HEK293T (cell line): ENCODE results near the gene JAK1.

ENCODE experiments used
- CTCF ChIA-PET: fragments of 350-600 bp; formaldehyde crosslinking; extraction: SDS; loops from one replicate; lab custom pipeline; 2021; ENCODE audit warnings: antibody characterized with exemption, inconsistent platforms; lab: Yijun Ruan, JAX
- POLR2A ChIA-PET: fragments of 350-600 bp; formaldehyde crosslinking; extraction: SDS; loops from one replicate; lab custom pipeline; 2020; ENCODE audit warnings: antibody characterized with exemption, inconsistent platforms; lab: Yijun Ruan, JAX
- DNase-seq: peaks from one replicate; pipeline ENCODE4 v3.0.0; 2012; ENCODE audit warnings: mixed read lengths; ENCODE audit errors: extremely low spot score
- ARNT ChIP-seq: fragments of 450-650 bp; IDR thresholded peaks from 2 replicates; pipeline ENCODE4 v1.6.1; 2017; ENCODE audit warnings: mild to moderate bottlenecking
- BHLHE40 ChIP-seq: fragments of 450-650 bp; IDR thresholded peaks from 2 replicates; pipeline ENCODE4 v1.6.1; 2016; ENCODE audit warnings: mild to moderate bottlenecking, moderate library complexity, borderline replicate concordance
- CTBP1 ChIP-seq: fragments of 450-650 bp; IDR thresholded peaks from 2 replicates; pipeline ENCODE4 v1.6.1; 2016; ENCODE audit warnings: borderline replicate concordance
- ELF4 ChIP-seq: fragments of 450-650 bp; IDR thresholded peaks from 2 replicates; pipeline ENCODE4 v1.6.1; 2017; ENCODE audit warnings: antibody characterized with exemption
- FOXA1 ChIP-seq: fragments of 450-650 bp; IDR thresholded peaks from 2 replicates; pipeline ENCODE4 v1.6.1; 2016; ENCODE audit warnings: mild to moderate bottlenecking
- FOXK2 ChIP-seq: fragments of 450-650 bp; IDR thresholded peaks from 2 replicates; pipeline ENCODE4 v1.6.1; 2016; ENCODE audit warnings: mild to moderate bottlenecking
- FOXM1 ChIP-seq: fragments of 450-650 bp; IDR thresholded peaks from 2 replicates; pipeline ENCODE4 v1.6.1; 2017; ENCODE audit warnings: mild to moderate bottlenecking, borderline replicate concordance
- HDGF ChIP-seq: fragments of 450-650 bp; IDR thresholded peaks from 2 replicates; pipeline ENCODE4 v1.6.1; 2017; ENCODE audit warnings: antibody characterized with exemption, borderline replicate concordance
- L3MBTL2 ChIP-seq: fragments of 450-650 bp; conservative IDR thresholded peaks from 2 replicates; pipeline ENCODE4 v1.6.1; 2016; ENCODE audit warnings: mild to moderate bottlenecking
- LEF1 ChIP-seq: fragments of 450-650 bp; IDR thresholded peaks from 2 replicates; pipeline ENCODE4 v1.6.1; 2017; ENCODE audit warnings: mild to moderate bottlenecking, borderline replicate concordance
- NFRKB ChIP-seq: fragments of 450-650 bp; IDR thresholded peaks from 2 replicates; pipeline ENCODE4 v1.6.1; 2016; ENCODE audit warnings: mild to moderate bottlenecking, moderate library complexity
- PKNOX1 ChIP-seq: fragments of 450-650 bp; IDR thresholded peaks from 2 replicates; pipeline ENCODE4 v1.6.1; 2016
- SP1 ChIP-seq: fragments of 450-650 bp; IDR thresholded peaks from 2 replicates; pipeline ENCODE4 v1.6.1; 2017
- SUZ12 ChIP-seq: fragments of 450-650 bp; IDR thresholded peaks from 2 replicates; pipeline ENCODE4 v1.6.1; 2016; ENCODE audit warnings: mild to moderate bottlenecking
- TARDBP ChIP-seq: fragments of 450-650 bp; IDR thresholded peaks from 2 replicates; pipeline ENCODE4 v1.6.1; 2016
- ZNF384 ChIP-seq: fragments of 450-650 bp; IDR thresholded peaks from 2 replicates; pipeline ENCODE4 v1.6.1; 2016

JAK1 gene

GRCh38 chr1:64892576-64893573 is 73.5 kb downstream of the JAK1 start:
- ChIA-PET POLR2A (no interaction called here), CTCF (interaction anchor here (0.5 to 1.0 kb wide), 2 partner anchors 15 to 238 kb away, joined by 3 read pairs; no protein-coding TSS in a partner anchor)
- DNase-seq: no peak
- no peak for TF ChIP-seq FOXK2
- no peak for TF ChIP-seq ARNT
- no peak for TF ChIP-seq HDGF
- TF ChIP-seq ELF4: no peak
- TF ChIP-seq TARDBP: no peak
- TF ChIP-seq BHLHE40: no peak
- no peak for TF ChIP-seq SUZ12
- no peak for TF ChIP-seq LEF1
- TF ChIP-seq FOXM1: no peak
- no peak for TF ChIP-seq L3MBTL2
- no peak for TF ChIP-seq FOXA1
- no peak for TF ChIP-seq SP1
- TF ChIP-seq CTBP1: no peak
- TF ChIP-seq NFRKB: no peak
- no peak for TF ChIP-seq ZNF384
- no peak for TF ChIP-seq PKNOX1

- CTCF ChIA-PET: no interaction called here
- POLR2A ChIA-PET: no interaction called here
- no peak for TF ChIP-seq TARDBP
- TF ChIP-seq BHLHE40: no peak
- no peak for TF ChIP-seq SP1
- no peak for TF ChIP-seq ZNF384
- TF ChIP-seq NFRKB: no peak
- no peak for TF ChIP-seq HDGF
- no peak for TF ChIP-seq LEF1
- no peak for DNase-seq
Measured at GRCh38 chr1:64891448-64891825, 74.9 kb downstream of the JAK1 start.

GRCh38 chr1:64890699-64891447 is 75.5 kb downstream of the JAK1 start:
- POLR2A ChIA-PET: interaction anchor here (1.0 to 1.6 kb wide), 2 partner anchors 9 to 75 kb away, joined by 3 read pairs; partner anchors contain the start of gene JAK1
- TF ChIP-seq FOXM1 (no peak), FOXK2 (no peak), HDGF (no peak), NFRKB (no peak), CTBP1 (no peak), LEF1 (no peak), SUZ12 (no peak), ZNF384 (no peak), ARNT (no peak), PKNOX1 (no peak), ELF4 (no peak), TARDBP (no peak), FOXA1 (no peak), L3MBTL2 (no peak), BHLHE40 (no peak)
- CTCF ChIA-PET: no interaction called here
- DNase-seq: peak; percentile 51

GRCh38 chr1:64887689-64888217 is 78.6 kb downstream of the JAK1 start:
- DNase-seq: no peak
- CTCF ChIA-PET: interaction anchor here (0.7 kb wide), 1 partner anchor 810 kb away, joined by 4 read pairs; no protein-coding TSS in a partner anchor
- TF ChIP-seq ELF4: no peak
- TF ChIP-seq L3MBTL2: no peak
- TF ChIP-seq BHLHE40: no peak
- no peak for TF ChIP-seq ZNF384
- TF ChIP-seq ARNT: no peak
- TF ChIP-seq SP1: no peak
- TF ChIP-seq SUZ12: no peak
- no peak for TF ChIP-seq PKNOX1
- TF ChIP-seq NFRKB: no peak
- TF ChIP-seq FOXM1: no peak
- no peak for TF ChIP-seq FOXA1
- no peak for TF ChIP-seq LEF1
- POLR2A ChIA-PET: no interaction called here

- TF ChIP-seq PKNOX1 (0 out of 2 replicates have a peak, but pooled peaks have one; percentile 3), NFRKB (no peak), ZNF384 (no peak), ARNT (no peak), BHLHE40 (no peak)
- no peak for DNase-seq
- ChIA-PET POLR2A (no interaction called here), CTCF (interaction anchor here (0.5 kb wide), 1 partner anchor 63 kb away, joined by 3 read pairs; no protein-coding TSS in a partner anchor)
Measured at GRCh38 chr1:64886877-64887276, 79.5 kb downstream of the JAK1 start.
